ENCODE results near the gene NXPH4.

NXPH4 gene

GRCh38 chr12:57183939-57184725 lies 32.5 kb upstream of the NXPH4 start:
- no peak for DNase-seq

DNA sequence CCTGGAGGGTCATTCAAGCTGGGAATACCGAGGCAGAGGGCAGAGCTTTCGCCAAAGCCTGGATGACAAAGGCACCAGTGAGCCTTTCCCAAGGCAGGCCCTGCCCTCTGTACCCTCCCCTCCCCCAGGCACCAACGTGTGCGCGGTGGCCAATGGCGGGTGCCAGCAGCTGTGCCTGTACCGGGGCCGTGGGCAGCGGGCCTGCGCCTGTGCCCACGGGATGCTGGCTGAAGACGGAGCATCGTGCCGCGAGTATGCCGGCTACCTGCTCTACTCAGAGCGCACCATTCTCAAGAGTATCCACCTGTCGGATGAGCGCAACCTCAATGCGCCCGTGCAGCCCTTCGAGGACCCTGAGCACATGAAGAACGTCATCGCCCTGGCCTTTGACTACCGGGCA lies 31.2 kb upstream of the NXPH4 start:
- no peak for DNase-seq

DNA sequence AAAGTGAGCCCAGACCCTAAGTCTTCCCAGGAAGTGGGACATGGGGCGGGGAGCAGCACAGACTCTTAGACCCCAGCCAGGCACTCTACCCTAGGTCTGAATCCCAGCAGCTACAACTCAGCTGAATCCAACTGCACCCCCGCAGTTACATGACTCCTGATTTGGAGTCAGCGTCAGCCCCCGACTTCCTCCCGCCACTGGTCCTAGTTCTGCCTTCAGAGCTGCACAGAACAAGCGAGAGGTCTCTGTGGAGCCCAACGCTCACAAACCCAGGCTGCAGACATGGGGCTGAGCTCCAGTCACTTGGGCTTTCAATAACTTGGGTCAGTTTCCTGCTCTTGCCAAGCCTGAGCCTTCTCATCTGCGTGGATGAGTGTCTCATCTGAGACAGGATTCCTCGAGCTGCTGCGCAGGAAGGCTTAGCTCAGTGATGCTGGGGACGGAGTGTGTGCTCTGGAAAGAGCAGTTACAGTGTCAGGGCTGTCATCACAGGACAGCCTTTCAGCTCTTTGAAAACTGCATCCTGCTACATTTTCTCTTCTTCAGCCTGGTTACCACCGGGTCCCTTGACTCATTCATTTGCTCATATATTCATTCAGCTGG lies 30.6 kb upstream of the NXPH4 start:
- no peak for DNase-seq

GRCh38 chr12:57187222-57188089 lies 29.1 kb upstream of the NXPH4 start:
- DNase-seq: no peak

DNA sequence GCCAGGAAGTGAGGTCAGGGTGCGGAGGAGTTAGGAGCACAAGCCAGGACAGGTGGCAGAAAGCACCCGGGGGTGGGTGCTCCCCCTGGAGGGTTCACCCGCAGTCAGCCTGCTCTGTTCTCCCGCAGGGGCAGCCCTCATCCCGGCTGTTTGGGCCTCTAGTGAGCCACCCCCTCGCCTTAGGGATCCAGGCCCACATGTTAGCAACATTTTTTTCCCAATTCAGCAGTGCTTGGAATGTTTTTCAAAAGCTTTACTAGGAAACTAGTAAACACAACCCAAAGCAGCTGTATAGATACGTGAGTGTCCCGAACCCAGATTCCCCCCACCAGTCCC lies 28.5 kb upstream of the NXPH4 start:
- no peak for DNase-seq

- peak; percentile 2 for DNase-seq
Measured at GRCh38 chr12:57190037-57190436, 26.6 kb upstream of the NXPH4 start.

DNA sequence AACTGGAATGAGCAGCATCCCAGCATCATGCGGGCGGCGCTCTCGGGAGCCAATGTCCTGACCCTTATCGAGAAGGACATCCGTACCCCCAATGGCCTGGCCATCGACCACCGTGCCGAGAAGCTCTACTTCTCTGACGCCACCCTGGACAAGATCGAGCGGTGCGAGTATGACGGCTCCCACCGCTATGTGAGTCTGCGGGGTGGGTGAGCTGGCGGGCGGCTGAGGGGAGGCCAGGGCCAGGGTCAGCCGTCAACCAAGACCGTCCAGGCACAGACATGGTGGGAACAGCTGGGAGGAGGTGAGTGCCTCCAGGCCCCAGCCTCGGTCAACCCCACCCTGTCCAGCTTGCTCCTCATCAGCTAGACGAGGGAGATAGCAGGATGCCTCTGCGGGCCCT lies 25.8 kb upstream of the NXPH4 start:
- DNase-seq: no peak

- no peak for DNase-seq
Measured at GRCh38 chr12:57191410-57191809, 25.2 kb upstream of the NXPH4 start.

GRCh38 chr12:57192920-57193319 lies 23.7 kb upstream of the NXPH4 start:
- DNase-seq: no peak

DNA sequence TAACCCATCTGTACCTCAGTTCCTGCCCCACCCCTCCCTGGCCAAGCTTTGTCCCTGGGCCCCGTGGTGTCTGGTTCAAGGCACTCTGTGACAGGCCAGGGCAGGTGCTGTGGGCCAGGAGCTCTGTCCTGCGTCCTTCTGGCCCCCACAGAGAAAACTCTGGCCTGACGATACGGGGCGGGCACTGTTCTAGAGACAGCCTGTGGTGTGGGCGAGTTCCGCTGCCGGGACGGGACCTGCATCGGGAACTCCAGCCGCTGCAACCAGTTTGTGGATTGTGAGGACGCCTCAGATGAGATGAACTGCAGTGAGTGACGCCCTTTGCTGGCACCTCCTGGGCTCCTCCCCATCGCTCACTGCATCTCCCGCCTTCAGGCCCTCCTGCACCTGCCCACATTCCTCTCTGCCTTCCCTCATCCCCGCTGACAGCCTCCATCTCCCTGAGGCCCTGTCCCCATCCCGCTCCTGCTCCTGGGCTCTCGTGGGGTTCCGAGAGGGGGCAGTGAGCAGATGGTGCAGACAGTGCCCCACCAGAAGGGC lies 22.8 kb upstream of the NXPH4 start:
- no peak for DNase-seq

DNA sequence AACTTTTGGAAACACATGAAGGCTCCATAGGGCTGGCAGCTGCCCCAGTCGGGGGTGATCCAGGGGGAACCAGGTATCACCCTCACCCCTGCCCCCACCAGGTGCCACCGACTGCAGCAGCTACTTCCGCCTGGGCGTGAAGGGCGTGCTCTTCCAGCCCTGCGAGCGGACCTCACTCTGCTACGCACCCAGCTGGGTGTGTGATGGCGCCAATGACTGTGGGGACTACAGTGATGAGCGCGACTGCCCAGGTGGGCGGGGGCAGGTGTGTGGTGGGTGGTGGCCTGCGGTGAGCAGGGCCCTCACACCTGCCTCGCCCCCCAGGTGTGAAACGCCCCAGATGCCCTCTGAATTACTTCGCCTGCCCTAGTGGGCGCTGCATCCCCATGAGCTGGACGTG lies 22.3 kb upstream of the NXPH4 start:
- DNase-seq: no peak

- DNase-seq: no peak
Measured at GRCh38 chr12:57195186-57195585, 21.4 kb upstream of the NXPH4 start.

DNA sequence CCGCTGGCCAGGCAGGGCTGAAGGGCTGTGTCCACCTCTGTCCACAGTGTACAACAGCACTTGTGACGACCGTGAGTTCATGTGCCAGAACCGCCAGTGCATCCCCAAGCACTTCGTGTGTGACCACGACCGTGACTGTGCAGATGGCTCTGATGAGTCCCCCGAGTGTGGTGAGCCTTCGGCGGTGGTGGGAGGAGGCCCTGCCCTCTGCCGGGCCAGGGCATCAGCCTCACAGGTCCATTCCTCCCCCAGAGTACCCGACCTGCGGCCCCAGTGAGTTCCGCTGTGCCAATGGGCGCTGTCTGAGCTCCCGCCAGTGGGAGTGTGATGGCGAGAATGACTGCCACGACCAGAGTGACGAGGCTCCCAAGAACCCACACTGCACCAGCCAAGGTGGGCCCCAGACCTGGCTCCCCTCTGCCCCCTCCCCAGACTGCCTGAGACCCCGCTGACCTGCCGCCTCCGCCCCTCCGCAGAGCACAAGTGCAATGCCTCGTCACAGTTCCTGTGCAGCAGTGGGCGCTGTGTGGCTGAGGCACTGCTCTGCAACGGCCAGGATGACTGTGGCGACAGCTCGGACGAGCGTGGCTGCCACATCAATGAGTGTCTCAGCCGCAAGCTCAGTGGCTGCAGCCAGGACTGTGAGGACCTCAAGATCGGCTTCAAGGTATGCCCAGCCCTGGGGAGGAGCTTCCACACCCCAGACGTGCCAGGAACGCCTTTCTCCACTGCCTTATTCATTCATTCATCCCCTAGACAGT lies 20.8 kb upstream of the NXPH4 start:
- DNase-seq: no peak

GRCh38 chr12:57196439-57196838 lies 20.2 kb upstream of the NXPH4 start:
- DNase-seq: no peak

GRCh38 chr12:57196956-57197355 lies 19.6 kb upstream of the NXPH4 start:
- no peak for DNase-seq

- no peak for DNase-seq
Measured at GRCh38 chr12:57198329-57198728, 18.3 kb upstream of the NXPH4 start.

DNA sequence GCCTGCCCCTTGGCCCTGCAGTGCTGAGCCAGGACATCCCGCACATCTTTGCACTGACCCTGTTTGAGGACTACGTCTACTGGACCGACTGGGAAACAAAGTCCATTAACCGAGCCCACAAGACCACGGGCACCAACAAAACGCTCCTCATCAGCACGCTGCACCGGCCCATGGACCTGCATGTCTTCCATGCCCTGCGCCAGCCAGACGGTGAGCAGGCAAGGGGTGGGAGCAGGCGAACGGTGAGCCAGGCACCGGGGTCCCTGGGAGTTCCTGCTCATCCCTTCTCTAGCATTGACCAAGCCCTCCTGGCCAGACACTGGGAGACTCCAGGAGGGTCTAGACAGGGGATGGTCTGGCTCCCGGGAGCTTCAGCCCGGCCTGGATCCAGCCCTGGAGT lies 17.4 kb upstream of the NXPH4 start:
- no peak for DNase-seq

GRCh38 chr12:57200497-57200896 lies 16.1 kb upstream of the NXPH4 start:
- no peak for DNase-seq

DNA sequence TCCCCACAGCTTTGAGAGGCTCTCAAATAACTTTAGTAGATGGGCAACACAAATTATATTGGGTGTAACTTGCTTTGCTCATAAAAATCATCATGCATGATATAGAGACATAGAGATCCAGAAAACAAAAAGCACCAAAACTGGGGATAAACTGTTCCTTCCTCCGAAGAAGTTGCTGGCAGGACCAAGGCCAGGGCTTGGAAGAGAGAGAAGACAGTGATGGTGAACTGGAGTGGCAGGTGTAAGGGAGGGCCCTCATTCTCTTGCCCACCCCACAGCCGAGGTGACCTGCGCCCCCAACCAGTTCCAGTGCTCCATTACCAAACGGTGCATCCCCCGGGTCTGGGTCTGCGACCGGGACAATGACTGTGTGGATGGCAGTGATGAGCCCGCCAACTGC lies 15.4 kb upstream of the NXPH4 start:
- DNase-seq: no peak

GRCh38 chr12:57201631-57202030 lies 15.0 kb upstream of the NXPH4 start:
- no peak for DNase-seq

GRCh38 chr12:57202321-57202720 lies 14.3 kb upstream of the NXPH4 start:
- DNase-seq: no peak

DNA sequence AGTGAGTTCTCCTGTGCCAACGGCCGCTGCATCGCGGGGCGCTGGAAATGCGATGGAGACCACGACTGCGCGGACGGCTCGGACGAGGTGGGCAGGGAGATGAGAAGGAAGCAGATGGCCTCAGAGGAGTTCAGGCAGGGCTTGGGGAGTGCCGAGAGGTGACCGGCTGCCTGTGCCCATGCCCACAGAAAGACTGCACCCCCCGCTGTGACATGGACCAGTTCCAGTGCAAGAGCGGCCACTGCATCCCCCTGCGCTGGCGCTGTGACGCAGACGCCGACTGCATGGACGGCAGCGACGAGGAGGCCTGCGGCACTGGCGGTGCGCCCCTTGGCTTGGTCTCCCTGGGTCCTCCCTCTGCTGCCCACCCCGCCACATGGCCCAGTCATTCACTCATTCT lies 13.4 kb upstream of the NXPH4 start:
- no peak for DNase-seq

DNA sequence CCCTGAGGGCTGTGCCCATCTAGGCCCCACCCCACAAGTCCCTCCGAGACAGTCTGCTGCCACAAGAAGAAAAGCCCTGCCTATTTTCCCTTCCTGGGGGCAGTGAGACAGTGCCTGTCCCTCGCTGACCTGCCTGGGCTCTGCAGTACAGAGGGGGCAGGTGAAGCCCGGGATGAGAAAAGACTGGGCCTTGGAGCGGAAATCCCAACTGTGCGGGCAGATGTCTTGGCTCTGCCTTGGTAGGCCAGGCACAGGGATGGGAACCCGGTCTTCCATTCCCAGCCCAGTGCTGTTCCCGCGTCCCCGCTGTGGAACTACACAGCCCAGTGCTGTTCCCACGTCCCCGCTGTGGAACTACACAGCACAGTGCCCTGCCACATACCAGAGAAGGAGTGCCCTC lies 12.8 kb upstream of the NXPH4 start:
- DNase-seq: no peak
